H9 (cell line): Measurements from ENCODE around the gene CRELD2. TPM values are rescaled to one million over a fixed set of nuclear protein-coding genes. Genes with fewer than 3 reads are reported as not detected.

Experiments used
- DNase-seq: peaks from one replicate; pipeline ENCODE4 v3.0.0-alpha.2; 2017
- H2AFZ ChIP-seq: one replicate; pipeline ENCODE4 v1.6.1; 2013; ENCODE audit warnings: mild to moderate bottlenecking, low read length, control low read depth, moderate library complexity
- H2AK5ac ChIP-seq: 2 replicates; pipeline ENCODE4 v1.6.1; 2013; ENCODE audit warnings: low read length, control low read depth, mixed read lengths; ENCODE audit not compliant: insufficient read length
- H2BK120ac ChIP-seq: one replicate; pipeline ENCODE4 v1.6.1; 2013; ENCODE audit warnings: low read depth, mild to moderate bottlenecking, low read length, control low read depth, inconsistent platforms; ENCODE audit not compliant: poor library complexity, severe bottlenecking
- H2BK12ac ChIP-seq: 2 replicates; pipeline ENCODE4 v1.6.1; 2013; ENCODE audit warnings: low read length, control low read depth, mixed read lengths, low read depth; ENCODE audit not compliant: insufficient read length
- H2BK15ac ChIP-seq: 2 replicates; pipeline ENCODE4 v1.6.1; 2013; ENCODE audit warnings: low read depth, low read length, control low read depth
- H2BK20ac ChIP-seq: one replicate; pipeline ENCODE4 v1.6.1; 2013; ENCODE audit warnings: low read depth, mild to moderate bottlenecking, low read length, control low read depth, inconsistent platforms; ENCODE audit not compliant: poor library complexity, severe bottlenecking
- H2BK5ac ChIP-seq: 2 replicates; pipeline ENCODE4 v1.6.1; 2013; ENCODE audit warnings: low read length, control low read depth, mixed read lengths; ENCODE audit not compliant: insufficient read length
- H3K14ac ChIP-seq: 2 replicates; pipeline ENCODE4 v1.6.1; 2013; ENCODE audit warnings: low read length, control low read depth; ENCODE audit not compliant: insufficient read depth
- H3K18ac ChIP-seq: 2 replicates; pipeline ENCODE4 v1.6.1; 2013; ENCODE audit warnings: low read depth, mild to moderate bottlenecking, mixed read lengths, low read length, control low read depth; ENCODE audit not compliant: insufficient read length
- H3K23ac ChIP-seq: 2 replicates; pipeline ENCODE4 v1.6.1; 2013; ENCODE audit warnings: low read length, control low read depth, mixed read lengths, low read depth; ENCODE audit not compliant: insufficient read length
- H3K23me2 ChIP-seq: 2 replicates; pipeline ENCODE4 v1.6.1; 2013; ENCODE audit warnings: low read depth, mild to moderate bottlenecking, mixed read lengths, low read length, control low read depth; ENCODE audit not compliant: insufficient read length, poor library complexity, severe bottlenecking
- H3K27ac ChIP-seq: 2 replicates; pipeline ENCODE4 v1.5.1; 2013; ENCODE audit warnings: low read length, control low read depth, mixed read lengths, low read depth; ENCODE audit not compliant: insufficient read length
- H3K27me3 ChIP-seq: 2 replicates; pipeline ENCODE4 v1.6.1; 2013; ENCODE audit warnings: low read length, control low read depth, inconsistent platforms; ENCODE audit not compliant: insufficient read depth
- H3K4ac ChIP-seq: 2 replicates; pipeline ENCODE4 v1.6.1; 2013; ENCODE audit warnings: low read depth, mild to moderate bottlenecking, control low read depth, inconsistent platforms, low read length, moderate library complexity
- H3K4me1 ChIP-seq: 2 replicates; pipeline ENCODE4 v1.6.1; 2013; ENCODE audit warnings: low read length, control low read depth, inconsistent platforms; ENCODE audit not compliant: insufficient read depth
- H3K4me2 ChIP-seq: 2 replicates; pipeline ENCODE4 v1.6.1; 2013; ENCODE audit warnings: low read length, control low read depth, mixed read lengths; ENCODE audit not compliant: insufficient read length, insufficient read depth
- H3K56ac ChIP-seq: 2 replicates; pipeline ENCODE4 v1.6.1; 2013; ENCODE audit warnings: low read depth, mild to moderate bottlenecking, mixed read lengths, low read length, control low read depth; ENCODE audit not compliant: insufficient read length
- H3K79me1 ChIP-seq: 2 replicates; pipeline ENCODE4 v1.6.1; 2013; ENCODE audit warnings: low read depth, mild to moderate bottlenecking, moderate library complexity, low read length, control low read depth, inconsistent platforms; ENCODE audit not compliant: insufficient read depth, poor library complexity, severe bottlenecking
- H3K79me2 ChIP-seq: 2 replicates; pipeline ENCODE4 v1.6.1; 2013; ENCODE audit warnings: low read length, control low read depth, inconsistent platforms; ENCODE audit not compliant: insufficient read depth
- H3K9ac ChIP-seq: 2 replicates; pipeline ENCODE4 v1.6.1; 2013; ENCODE audit warnings: low read length, control low read depth, mixed read lengths; ENCODE audit not compliant: insufficient read length; ENCODE audit errors: extremely low read depth
- H3K9me3 ChIP-seq: one replicate; pipeline ENCODE4 v1.6.1; 2013; ENCODE audit warnings: low read depth, low read length, inconsistent platforms; ENCODE audit not compliant: control insufficient read depth
- H3T11ph ChIP-seq: one replicate; pipeline ENCODE4 v1.6.1; 2013; ENCODE audit warnings: mild to moderate bottlenecking, low read length, control low read depth, inconsistent platforms
- H4K20me1 ChIP-seq: one replicate; pipeline ENCODE4 v1.6.1; 2013; ENCODE audit not compliant: control insufficient read depth, insufficient read length, insufficient read depth
- H4K5ac ChIP-seq: 2 replicates; pipeline ENCODE4 v1.6.1; 2013; ENCODE audit warnings: low read depth, mild to moderate bottlenecking, mixed read lengths, low read length, control low read depth; ENCODE audit not compliant: insufficient read length
- H4K8ac ChIP-seq: replicated peaks from 2 replicates; pipeline ENCODE4 v1.6.1; 2013; ENCODE audit warnings: low read length, control low read depth, mixed read lengths, low read depth; ENCODE audit not compliant: insufficient read length
- H4K91ac ChIP-seq: 2 replicates; pipeline ENCODE4 v1.6.1; 2013; ENCODE audit warnings: low read depth, mild to moderate bottlenecking, moderate library complexity, mixed read lengths, low read length, control low read depth; ENCODE audit not compliant: insufficient read length
- H3K27ac Mint-ChIP-seq, 3 experiments: 2 replicates in 2 of 3; 3 replicates in 1 of 3; pipeline ENCODE4 v1.8.0; 2020 to 2021; ENCODE audit warnings: mixed read lengths in 3 of 3, mild to moderate bottlenecking in 1 of 3, moderate library complexity in 1 of 3
- H3K27me3 Mint-ChIP-seq: 2 replicates; pipeline ENCODE4 v1.8.0; 2021; ENCODE audit warnings: low read depth, mild to moderate bottlenecking, moderate library complexity, mixed read lengths
- H3K36me3 Mint-ChIP-seq, 3 experiments: 2 replicates in 2 of 3; 3 replicates in 1 of 3; pipeline ENCODE4 v1.8.0; 2020 to 2021; ENCODE audit warnings: low read depth in 3 of 3, mixed read lengths in 3 of 3; ENCODE audit not compliant: insufficient read depth in 1 of 3
- H3K4me1 Mint-ChIP-seq, 2 experiments: 2 replicates each; pipeline ENCODE4 v1.8.0; 2020; ENCODE audit warnings: mixed read lengths in 2 of 2
- H3K4me3 Mint-ChIP-seq, 2 experiments: 2 replicates in 1 of 2; 3 replicates in 1 of 2; pipeline ENCODE4 v1.8.0; 2020 to 2021; ENCODE audit warnings: mild to moderate bottlenecking in 2 of 2, mixed read lengths in 2 of 2, moderate library complexity in 1 of 2
- H3K9me3 Mint-ChIP-seq, 2 experiments: 2 replicates in 1 of 2; 3 replicates in 1 of 2; pipeline ENCODE4 v1.8.0; 2020; ENCODE audit warnings: mild to moderate bottlenecking in 2 of 2, mixed read lengths in 2 of 2, moderate library complexity in 1 of 2
- CTCF ChIP-seq: fragments of 200-600 bp; sonication (generic); conservative IDR thresholded peaks from 3 replicates; pipeline ENCODE4 v1.8.0; 2021; ENCODE audit warnings: antibody characterized with exemption, mild to moderate bottlenecking
- WGBS: extraction: QIAGEN DNeasy Blood & Tissue Kit; methylation state at CpG from one replicate; pipeline ENCODE4 v1.1.7; 2013; ENCODE audit warnings: missing lambda C conversion rate, low lambda C conversion rate, mixed read lengths; ENCODE audit not compliant: insufficient read length; ENCODE audit errors: extremely low coverage; 5-methylcytosine and 5-hydroxymethylcytosine counted together
- total RNA-seq: library from RNA; stranded (reverse); gene quantifications from 2 replicates; pipeline ENCODE4 v1.2.1, GENCODE V29; 2021

The CRELD2 gene
- total RNA-seq, 1 experiment from 2014 or later = 34.7 TPM

- Histone ChIP-seq H2BK5ac (no peak overlapping the region), H2BK15ac (no peak overlapping the region), H4K20me1 (no peaks in the 10 kb centered on the region), H3K56ac (no peak overlapping the region), H3K4me2 (no peak overlapping the region), H3K18ac (no peak overlapping the region), H3K9ac (no peak overlapping the region), H2AFZ (no peak overlapping the region), H3K27ac (no peak overlapping the region), H4K8ac (no peak overlapping the region), H2BK120ac (no peak overlapping the region), H3K14ac (no peak overlapping the region), H3K79me1 (no peaks in the 10 kb centered on the region), H4K91ac (no peak overlapping the region), H4K5ac (no peak overlapping the region), H3K23ac (no peak overlapping the region), H3K9me3 (no peaks in the 10 kb centered on the region), H3K4ac (no peak overlapping the region), H2BK20ac (no peak overlapping the region), H3K23me2 (no peaks in the 10 kb centered on the region), H2AK5ac (no peak overlapping the region), H3K27me3 (no peaks in the 10 kb centered on the region), H3K4me1 (no peaks in the 10 kb centered on the region), H3K79me2 (no peaks in the 10 kb centered on the region), H2BK12ac (no peak overlapping the region), H3T11ph (no peak overlapping the region)
- Mint-ChIP-seq H3K27ac (no peak overlapping the region), H3K27me3 (peaks cover 4% of the 10 kb centered on the region), H3K36me3 (no peaks in the 10 kb centered on the region; a peak in 1 of 7 replicates), H3K9me3 (no peaks in the 10 kb centered on the region), H3K4me3 (no peak overlapping the region), H3K4me1 (peaks cover 0 to 13% of the 10 kb centered on the region in 2 experiments; a peak in 3 of 4 replicates)
- DNase-seq = no peak
- WGBS = no CpG with 5 or more reads among the region's 22 CpGs
- TF ChIP-seq CTCF = no peak
These were observed 37.4 kb downstream of the CRELD2 start for GRCh38 chr22:49955581-49956417.
